ENCODE data around the gene ARHGAP8. TPM values are rescaled to one million over a fixed set of nuclear protein-coding genes. Genes with fewer than 3 reads are reported as not detected.

The ARHGAP8 gene
- total and polyA plus RNA-seq, 2 donors (not counting 1 experiment from before 2014, with no cell fraction given) = 0.37 TPM; not detected in 1

DNA sequence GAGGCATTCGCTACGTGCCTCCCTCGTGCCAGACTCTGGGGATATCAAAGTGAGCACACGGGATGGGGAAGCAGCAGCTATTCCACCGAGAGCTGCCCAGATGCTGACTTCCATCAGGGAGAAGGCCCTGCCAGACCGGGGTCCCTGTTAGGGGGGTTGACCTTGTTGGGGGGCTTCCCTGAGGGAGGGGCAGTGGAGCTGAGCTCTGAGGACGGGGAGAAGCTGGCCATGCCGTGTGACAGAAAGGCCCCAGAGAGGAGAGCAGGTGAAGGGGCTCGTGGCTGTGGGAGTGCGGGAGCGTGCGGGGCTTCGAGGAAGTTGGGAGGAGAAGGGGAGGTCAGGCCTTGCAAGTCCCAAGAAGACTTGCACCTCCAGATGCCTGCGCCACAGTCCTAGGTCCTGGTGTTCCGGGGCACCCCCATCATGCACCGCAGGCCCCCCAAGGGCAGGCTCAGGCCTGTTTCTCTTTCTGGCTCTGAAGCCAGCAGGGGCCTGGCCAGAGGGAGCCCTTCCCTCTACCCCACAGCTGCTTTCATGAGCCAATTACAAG is 94.4 kb downstream of the ARHGAP8 start:
- H3K4me1 ChIP-seq (ENCODE audit: control insufficient read depth in 2 of 2, insufficient read depth in 2 of 2, low read length in 2 of 2) = no peaks in the 10 kb centered on the region
- WGBS (ENCODE audit: insufficient coverage) = 93% methylated on average over 14 of the region's 16 CpGs
- no peaks in the 10 kb centered on the region for H3K79me2 ChIP-seq (ENCODE audit: control insufficient read depth, insufficient read depth, low read length)
- Mint-ChIP-seq H3K9me3 (ENCODE audit: insufficient read depth) (peaks cover 3% of the 10 kb centered on the region), H3K4me3 (no peak overlapping the region), H3K27ac (no peak overlapping the region), H3K4me1 (no peaks in the 10 kb centered on the region), H3K27me3 (peaks cover 7% of the 10 kb centered on the region)
- CTCF ChIA-PET = no interaction called here
- TF ChIP-seq EZH2 (IDR thresholded peaks at IDR 0.05; ENCODE audit: borderline replicate concordance, insufficient read depth, low read depth, low read length, poor library complexity, severe bottlenecking) = no peak
- TF ChIP-seq, protein P1, sequence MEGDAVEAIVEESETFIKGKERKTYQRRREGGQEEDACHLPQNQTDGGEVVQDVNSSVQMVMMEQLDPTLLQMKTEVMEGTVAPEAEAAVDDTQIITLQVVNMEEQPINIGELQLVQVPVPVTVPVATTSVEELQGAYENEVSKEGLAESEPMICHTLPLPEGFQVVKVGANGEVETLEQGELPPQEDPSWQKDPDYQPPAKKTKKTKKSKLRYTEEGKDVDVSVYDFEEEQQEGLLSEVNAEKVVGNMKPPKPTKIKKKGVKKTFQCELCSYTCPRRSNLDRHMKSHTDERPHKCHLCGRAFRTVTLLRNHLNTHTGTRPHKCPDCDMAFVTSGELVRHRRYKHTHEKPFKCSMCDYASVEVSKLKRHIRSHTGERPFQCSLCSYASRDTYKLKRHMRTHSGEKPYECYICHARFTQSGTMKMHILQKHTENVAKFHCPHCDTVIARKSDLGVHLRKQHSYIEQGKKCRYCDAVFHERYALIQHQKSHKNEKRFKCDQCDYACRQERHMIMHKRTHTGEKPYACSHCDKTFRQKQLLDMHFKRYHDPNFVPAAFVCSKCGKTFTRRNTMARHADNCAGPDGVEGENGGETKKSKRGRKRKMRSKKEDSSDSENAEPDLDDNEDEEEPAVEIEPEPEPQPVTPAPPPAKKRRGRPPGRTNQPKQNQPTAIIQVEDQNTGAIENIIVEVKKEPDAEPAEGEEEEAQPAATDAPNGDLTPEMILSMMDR (IDR thresholded peaks at IDR 0.05) = no peak
- no peak overlapping the region for H3K4me3 ChIP-seq (ENCODE audit: control extremely low read depth in 1 of 5, extremely low read depth in 1 of 5, insufficient read depth in 1 of 5, low read depth in 2 of 5, low read length in 4 of 5)
- H3K27ac ChIP-seq (ENCODE audit: low read length in 2 of 2) = no peak overlapping the region
- ATAC-seq (ENCODE audit: low read depth) (no peak), DNase-seq (no peak)
- H4K20me1 ChIP-seq (ENCODE audit: control insufficient read depth, insufficient read depth, low read length, poor library complexity, severe bottlenecking) = no peaks in the 10 kb centered on the region
- no peaks in the 10 kb centered on the region for H3K36me3 ChIP-seq (replicated peaks in 1 of 2; ENCODE audit: control extremely low read depth in 1 of 2, control insufficient read depth in 1 of 2, extremely low read depth in 1 of 2, insufficient read depth in 2 of 2, low read length in 1 of 2)
- no peak overlapping the region for H3K4me2 ChIP-seq (replicated peaks; ENCODE audit: low read depth, low read length, poor library complexity, severe bottlenecking)
- intact Hi-C loops (cut with micrococcal nuclease) = no loop called here
- H2AFZ ChIP-seq (ENCODE audit: insufficient read depth, low read depth, low read length, poor library complexity, severe bottlenecking) = no peak overlapping the region
- peaks cover 0 to 27% (median 0%) of the 10 kb centered on the region in 3 donors for H3K9me3 ChIP-seq (ENCODE audit: control extremely low read depth in 1 of 3, control insufficient read depth in 2 of 3, insufficient read depth in 1 of 3, low read length in 2 of 3)
- H3K9ac ChIP-seq (ENCODE audit: low read length) = no peak overlapping the region
- H3K27me3 ChIP-seq (replicated peaks in 1 of 4; ENCODE audit: control extremely low read depth in 1 of 4, control insufficient read depth in 3 of 4, insufficient read depth in 4 of 4, low read length in 3 of 4) = peaks cover 0 to 6% (median 0%) of the 10 kb centered on the region in 4 experiments
- POLR2A ChIA-PET = no interaction called here

DNA sequence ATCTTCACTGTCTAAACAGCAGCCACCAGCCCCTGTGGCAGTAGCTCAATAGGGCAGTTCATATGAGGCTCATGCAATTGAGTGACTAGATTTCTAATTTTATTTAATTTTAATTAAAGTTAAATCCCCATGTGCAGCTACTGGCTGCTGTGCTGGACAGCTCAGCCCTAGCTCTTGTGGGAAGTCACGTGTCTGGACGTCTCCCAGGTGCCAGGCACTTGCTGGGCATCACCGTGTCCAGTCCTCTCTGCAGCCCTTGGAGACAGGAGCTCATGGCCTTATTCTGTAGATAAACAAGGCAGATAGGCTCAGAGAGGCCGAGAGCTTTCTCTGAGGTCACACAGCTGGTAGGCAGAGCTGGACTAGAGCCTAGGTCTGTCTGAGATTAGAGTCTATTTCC is 95.0 kb downstream of the ARHGAP8 start:
- no peak for TF ChIP-seq EZH2 (IDR thresholded peaks at IDR 0.05; ENCODE audit: borderline replicate concordance, insufficient read depth, low read depth, low read length, poor library complexity, severe bottlenecking)
- TF ChIP-seq, protein P1 (IDR thresholded peaks at IDR 0.05) = no peak
- intact Hi-C loops (cut with micrococcal nuclease) = no loop called here
- no peak for ATAC-seq (ENCODE audit: low read depth)
- peaks cover 3% of the 10 kb centered on the region for H3K9me3 Mint-ChIP-seq (ENCODE audit: insufficient read depth)
- POLR2A ChIA-PET = no interaction called here
- peaks cover 0 to 27% (median 0%) of the 10 kb centered on the region in 3 donors for H3K9me3 ChIP-seq (ENCODE audit: control extremely low read depth in 1 of 3, control insufficient read depth in 2 of 3, insufficient read depth in 1 of 3, low read length in 2 of 3)
- H3K4me1 Mint-ChIP-seq = no peaks in the 10 kb centered on the region
- no peaks in the 10 kb centered on the region for H3K4me1 ChIP-seq (ENCODE audit: control insufficient read depth in 2 of 2, insufficient read depth in 2 of 2, low read length in 2 of 2)
- no peak overlapping the region for H2AFZ ChIP-seq (ENCODE audit: insufficient read depth, low read depth, low read length, poor library complexity, severe bottlenecking)
- H4K20me1 ChIP-seq (ENCODE audit: control insufficient read depth, insufficient read depth, low read length, poor library complexity, severe bottlenecking) = no peaks in the 10 kb centered on the region
- H3K4me3 Mint-ChIP-seq = no peak overlapping the region
- CTCF ChIA-PET = no interaction called here
- no peak for DNase-seq
- H3K27me3 Mint-ChIP-seq = peaks cover 7% of the 10 kb centered on the region
- H3K4me2 ChIP-seq (replicated peaks; ENCODE audit: low read depth, low read length, poor library complexity, severe bottlenecking) = no peak overlapping the region
- 79% methylated on average over 4 of the region's 4 CpGs for WGBS (ENCODE audit: insufficient coverage)
- no peaks in the 10 kb centered on the region for H3K36me3 ChIP-seq (replicated peaks in 1 of 2; ENCODE audit: control extremely low read depth in 1 of 2, control insufficient read depth in 1 of 2, extremely low read depth in 1 of 2, insufficient read depth in 2 of 2, low read length in 1 of 2)
- H3K27ac ChIP-seq (ENCODE audit: low read length in 2 of 2) = no peak overlapping the region
- no peak overlapping the region for H3K4me3 ChIP-seq (ENCODE audit: control extremely low read depth in 1 of 5, extremely low read depth in 1 of 5, insufficient read depth in 1 of 5, low read depth in 2 of 5, low read length in 4 of 5)
- H3K27me3 ChIP-seq (replicated peaks in 1 of 4; ENCODE audit: control extremely low read depth in 1 of 4, control insufficient read depth in 3 of 4, insufficient read depth in 4 of 4, low read length in 3 of 4) = peaks cover 0 to 5% (median 0%) of the 10 kb centered on the region in 4 experiments
- H3K27ac Mint-ChIP-seq = no peak overlapping the region
- no peak overlapping the region for H3K9ac ChIP-seq (ENCODE audit: low read length)
- no peaks in the 10 kb centered on the region for H3K79me2 ChIP-seq (ENCODE audit: control insufficient read depth, insufficient read depth, low read length)

Measured in B cell (primary cell).